C4-2B (cell line): Measurements from ENCODE around the gene CDKAL1.

Source experiments
- CTCF ChIP-seq: fragments of 450-650 bp; conservative IDR thresholded peaks from 2 replicates; pipeline ENCODE4 v1.5.1; 2017; ENCODE audit warnings: mild to moderate bottlenecking
- ZFX ChIP-seq: fragments of 450-650 bp; IDR thresholded peaks from 2 replicates; pipeline ENCODE4 v1.6.1; 2017

GRCh38 chr6:21278375-21278745 lies 744.1 kb downstream of the CDKAL1 start:
- no peak for TF ChIP-seq CTCF
- TF ChIP-seq ZFX: no peak
